Nephron progenitor cell (in vitro differentiated cells): Measurements from ENCODE around the gene ATP8A1.

Experiments used
- DNase-seq: peaks from one replicate; pipeline ENCODE4 v3.0.0; 2021
- H3K27ac Mint-ChIP-seq: 2 replicates; pipeline ENCODE4 v1.8.0; 2021; ENCODE audit warnings: mild to moderate bottlenecking, moderate library complexity, mixed read lengths
- H3K27me3 Mint-ChIP-seq: 2 replicates; pipeline ENCODE4 v1.8.0; 2021; ENCODE audit warnings: mild to moderate bottlenecking, low read depth, mixed read lengths; ENCODE audit not compliant: poor library complexity
- H3K36me3 Mint-ChIP-seq: 2 replicates; pipeline ENCODE4 v1.8.0; 2021; ENCODE audit warnings: low read depth, mixed read lengths
- H3K4me1 Mint-ChIP-seq: 2 replicates; pipeline ENCODE4 v1.8.0; 2021; ENCODE audit warnings: mixed read lengths
- H3K4me3 Mint-ChIP-seq: 2 replicates; pipeline ENCODE4 v1.8.0; 2021; ENCODE audit warnings: mild to moderate bottlenecking, moderate library complexity, mixed read lengths
- H3K9me3 Mint-ChIP-seq: 2 replicates; pipeline ENCODE4 v1.8.0; 2021; ENCODE audit warnings: mild to moderate bottlenecking, moderate library complexity, mixed read lengths
- TF ChIP-seq, protein P1 (sequence below): fragments of 200-600 bp; sonication (generic); IDR thresholded peaks from 2 replicates; pipeline ENCODE4 v1.5.0; 2021; ENCODE audit warnings: antibody characterized with exemption

Gene ATP8A1

DNA sequence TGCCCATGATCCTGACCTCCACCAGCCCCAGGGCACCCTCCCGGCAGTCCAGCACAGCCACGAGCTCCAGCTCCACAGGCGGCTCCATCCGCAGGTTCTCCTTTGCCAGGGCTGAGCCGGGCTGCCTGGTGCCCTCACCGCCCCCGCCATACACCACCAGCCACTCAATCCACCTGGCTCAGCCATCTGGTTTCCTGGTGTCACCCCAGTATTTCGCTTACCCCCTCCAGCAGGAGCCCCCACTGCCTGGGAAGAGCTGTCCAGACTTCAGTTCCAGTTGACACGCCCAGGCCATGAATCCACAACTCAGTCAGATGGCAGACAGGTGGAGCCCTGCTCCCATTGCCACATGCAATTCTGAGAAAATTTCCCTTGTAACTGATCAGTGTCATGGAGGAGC is 255.7 kb downstream of the ATP8A1 start:
- Mint-ChIP-seq H3K4me3 (peak overlapping the region; percentile 88), H3K27ac (no peak overlapping the region), H3K36me3 (no peaks in the 10 kb centered on the region), H3K9me3 (no peaks in the 10 kb centered on the region), H3K4me1 (peaks cover 43% of the 10 kb centered on the region), H3K27me3 (peaks cover 51% of the 10 kb centered on the region)
- TF ChIP-seq, protein P1, sequence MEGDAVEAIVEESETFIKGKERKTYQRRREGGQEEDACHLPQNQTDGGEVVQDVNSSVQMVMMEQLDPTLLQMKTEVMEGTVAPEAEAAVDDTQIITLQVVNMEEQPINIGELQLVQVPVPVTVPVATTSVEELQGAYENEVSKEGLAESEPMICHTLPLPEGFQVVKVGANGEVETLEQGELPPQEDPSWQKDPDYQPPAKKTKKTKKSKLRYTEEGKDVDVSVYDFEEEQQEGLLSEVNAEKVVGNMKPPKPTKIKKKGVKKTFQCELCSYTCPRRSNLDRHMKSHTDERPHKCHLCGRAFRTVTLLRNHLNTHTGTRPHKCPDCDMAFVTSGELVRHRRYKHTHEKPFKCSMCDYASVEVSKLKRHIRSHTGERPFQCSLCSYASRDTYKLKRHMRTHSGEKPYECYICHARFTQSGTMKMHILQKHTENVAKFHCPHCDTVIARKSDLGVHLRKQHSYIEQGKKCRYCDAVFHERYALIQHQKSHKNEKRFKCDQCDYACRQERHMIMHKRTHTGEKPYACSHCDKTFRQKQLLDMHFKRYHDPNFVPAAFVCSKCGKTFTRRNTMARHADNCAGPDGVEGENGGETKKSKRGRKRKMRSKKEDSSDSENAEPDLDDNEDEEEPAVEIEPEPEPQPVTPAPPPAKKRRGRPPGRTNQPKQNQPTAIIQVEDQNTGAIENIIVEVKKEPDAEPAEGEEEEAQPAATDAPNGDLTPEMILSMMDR = no peak
- DNase-seq = no peak

DNA sequence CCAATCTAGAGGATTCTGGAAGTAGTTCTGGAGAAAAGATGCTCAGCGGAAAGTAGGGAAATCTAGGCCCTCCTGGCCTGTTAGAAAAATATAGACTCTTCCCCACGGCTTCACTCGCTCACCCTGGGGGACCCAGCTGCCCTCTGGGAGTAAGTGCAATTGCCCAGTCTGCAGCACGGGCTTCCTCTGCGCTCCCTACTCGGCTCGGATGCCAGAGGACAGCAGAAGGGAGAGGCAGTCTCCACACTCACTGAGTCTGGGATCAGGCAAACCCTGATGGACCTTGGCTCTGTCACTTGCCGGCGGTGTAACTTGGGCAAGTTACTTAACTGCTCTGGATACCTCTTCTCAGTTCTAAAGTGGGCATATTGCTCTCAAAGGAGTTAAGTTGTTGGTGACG is 257.5 kb downstream of the ATP8A1 start:
- DNase-seq = peak; percentile 37
- H3K4me1 Mint-ChIP-seq = peaks cover 52% of the 10 kb centered on the region
- no peaks in the 10 kb centered on the region for H3K9me3 Mint-ChIP-seq
- H3K27ac Mint-ChIP-seq = no peak overlapping the region
- no peaks in the 10 kb centered on the region for H3K36me3 Mint-ChIP-seq
- TF ChIP-seq, protein P1 = no peak
- H3K27me3 Mint-ChIP-seq = peaks cover 66% of the 10 kb centered on the region
- peak overlapping the region; percentile 88 for H3K4me3 Mint-ChIP-seq

DNA sequence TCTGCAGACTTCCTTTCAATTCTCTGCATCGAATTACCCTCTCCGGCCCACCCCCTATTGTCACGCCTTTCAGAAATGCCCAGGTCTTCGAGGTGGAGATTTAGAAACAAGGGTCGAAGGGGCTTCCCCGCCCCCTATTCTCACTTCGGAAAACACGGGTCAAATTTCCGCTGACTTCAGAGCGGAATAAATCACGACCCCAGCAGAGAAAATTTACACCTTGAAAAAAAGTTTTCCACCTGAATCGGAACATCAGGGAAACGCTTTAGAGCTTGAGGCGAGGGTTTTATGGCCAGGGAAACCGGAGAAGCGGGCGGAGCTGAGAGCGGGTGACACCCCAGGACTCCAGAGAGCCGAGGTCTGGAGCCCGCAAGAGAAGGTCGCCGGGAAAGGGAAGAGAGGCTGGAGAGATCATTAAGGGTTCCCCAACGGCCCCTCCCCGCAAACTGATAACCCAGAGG is 258.0 kb downstream of the ATP8A1 start:
- Mint-ChIP-seq H3K4me1 (peaks cover 52% of the 10 kb centered on the region), H3K9me3 (no peaks in the 10 kb centered on the region), H3K36me3 (no peaks in the 10 kb centered on the region), H3K27ac (peak overlapping the region; percentile 87), H3K4me3 (peak overlapping the region; percentile 88), H3K27me3 (peaks cover 71% of the 10 kb centered on the region)
- TF ChIP-seq, protein P1 = no peak
- peak; percentile 68 for DNase-seq

DNA sequence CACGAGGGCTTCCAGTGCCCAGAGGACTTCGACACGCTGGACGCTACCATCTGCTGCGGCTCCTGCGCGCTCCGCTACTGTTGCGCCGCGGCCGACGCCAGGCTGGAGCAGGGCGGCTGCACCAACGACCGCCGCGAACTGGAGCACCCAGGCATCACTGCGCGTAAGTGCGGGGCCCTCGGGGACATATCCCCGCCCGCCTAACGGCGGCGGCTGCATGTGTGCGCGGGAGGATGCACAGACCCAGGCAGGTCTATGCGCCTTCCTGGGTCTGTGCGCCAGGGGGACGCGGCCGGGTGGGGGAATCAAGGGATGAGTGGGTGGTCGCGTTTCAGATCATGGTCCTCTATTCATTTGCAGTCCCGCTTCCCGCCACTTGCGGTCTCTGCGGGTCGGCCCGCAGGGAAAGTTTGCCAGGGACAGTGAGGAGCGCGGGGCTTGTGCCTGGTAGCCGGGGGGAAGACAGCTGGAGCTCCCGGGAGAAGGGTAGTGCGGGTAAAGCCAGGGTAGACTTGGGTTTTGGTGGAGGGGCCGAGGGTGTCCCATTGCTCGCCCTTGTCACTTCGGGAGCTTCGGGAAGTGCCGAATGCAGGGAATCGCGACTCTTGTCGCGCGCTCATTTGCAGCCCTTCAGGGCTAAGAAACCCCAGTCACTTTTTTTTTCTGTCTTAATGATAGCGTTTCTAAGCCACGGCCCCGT is 258.6 kb downstream of the ATP8A1 start:
- H3K4me3 Mint-ChIP-seq = peak overlapping the region; percentile 88
- no peaks in the 10 kb centered on the region for H3K36me3 Mint-ChIP-seq
- TF ChIP-seq, protein P1 = peak; percentile 47
- no peak overlapping the region for H3K27ac Mint-ChIP-seq
- H3K9me3 Mint-ChIP-seq = no peaks in the 10 kb centered on the region
- peak; percentile 68 for DNase-seq
- H3K4me1 Mint-ChIP-seq = peaks cover 52% of the 10 kb centered on the region
- H3K27me3 Mint-ChIP-seq = peaks cover 77% of the 10 kb centered on the region

DNA sequence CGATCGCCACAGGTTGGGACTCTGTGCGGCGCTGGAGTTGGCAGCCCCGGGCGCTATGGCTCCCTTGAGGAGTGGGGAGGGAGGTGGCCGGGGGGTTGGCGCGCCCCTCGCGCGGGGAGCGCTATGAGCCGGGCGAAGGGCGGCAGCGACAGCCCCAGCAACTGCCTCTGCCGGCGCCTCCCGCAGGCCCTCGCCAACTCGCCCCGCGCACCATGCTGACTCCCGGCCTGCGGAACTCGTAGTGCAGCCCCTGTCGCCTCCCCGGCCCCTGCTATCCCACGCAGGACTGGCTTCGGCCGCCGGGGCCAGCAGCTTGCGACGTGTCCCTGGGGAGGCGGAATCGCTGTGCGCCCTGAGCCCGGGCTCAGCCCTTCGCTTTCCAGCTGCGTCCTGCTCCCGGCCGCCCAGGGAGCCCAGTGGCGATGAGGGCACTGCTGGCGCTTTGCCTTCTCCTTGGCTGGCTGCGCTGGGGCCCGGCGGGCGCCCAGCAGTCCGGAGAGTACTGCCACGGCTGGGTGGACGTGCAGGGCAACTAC is 259.2 kb downstream of the ATP8A1 start:
- Mint-ChIP-seq H3K36me3 (no peaks in the 10 kb centered on the region), H3K9me3 (no peaks in the 10 kb centered on the region), H3K4me3 (peak overlapping the region; percentile 88), H3K4me1 (peaks cover 52% of the 10 kb centered on the region), H3K27me3 (peaks cover 80% of the 10 kb centered on the region), H3K27ac (no peak overlapping the region)
- TF ChIP-seq, protein P1 = no peak
- peak; percentile 64 for DNase-seq
